Esophagus muscularis mucosa (tissue), 4 donors: Measurements from ENCODE around the gene ZNF768.

ENCODE experiments used
- CTCF ChIP-seq, 3 experiments: fragments of 200-600 bp in 2 of 3; fragments of 450-650 bp in 1 of 3; sonication (generic) in 2 of 3; IDR thresholded peaks; one replicate each; pipeline ENCODE4 v1.5.1; 2017 to 2019; ENCODE audit warnings: antibody characterized with exemption in 3 of 3, mild to moderate bottlenecking in 2 of 3, moderate library complexity in 1 of 3
- EP300 ChIP-seq: sonication (generic); formaldehyde crosslinking; IDR thresholded peaks from one replicate; pipeline ENCODE4 v1.6.1; 2017; ENCODE audit warnings: antibody characterized with exemption
- POLR2A ChIP-seq: fragments of 450-650 bp; IDR thresholded peaks from one replicate; pipeline ENCODE4 v1.6.1; 2017; ENCODE audit warnings: antibody characterized with exemption, moderate library complexity, mild to moderate bottlenecking, low read depth
- POLR2AphosphoS5 ChIP-seq, 2 donors: sonication (generic); formaldehyde crosslinking; IDR thresholded peaks; one replicate each; pipeline ENCODE4 v1.6.1; 2017; ENCODE audit warnings: antibody characterized with exemption in 2 of 2

- TF ChIP-seq CTCF (IDR thresholded peaks at IDR 0.05), result no peak
- TF ChIP-seq POLR2A, result no peak
- TF ChIP-seq EP300, result no peak
- TF ChIP-seq POLR2AphosphoS5 (IDR thresholded peaks at IDR 0.05), result no peak
Observed at GRCh38 chr16:30566531-30566930, 40.2 kb upstream of the ZNF768 start.
